ENCODE data around the gene GPSM1. TPM values are rescaled to one million over a fixed set of nuclear protein-coding genes. Genes with fewer than 3 reads are reported as not detected.

The GPSM1 gene
- total and polyA plus RNA-seq, 2 donors (not counting 1 experiment from before 2014, with no cell fraction given), result 2.4 to 6.3 TPM

- 87% methylated on average over 16 of the region's 16 CpGs for WGBS (ENCODE audit: insufficient coverage)
- POLR2A ChIA-PET, result no interaction called here
- intact Hi-C loops (cut with micrococcal nuclease), result no loop called here
These were observed 25.3 kb downstream of the GPSM1 start for GRCh38 chr9:136352682-136353081.

DNA sequence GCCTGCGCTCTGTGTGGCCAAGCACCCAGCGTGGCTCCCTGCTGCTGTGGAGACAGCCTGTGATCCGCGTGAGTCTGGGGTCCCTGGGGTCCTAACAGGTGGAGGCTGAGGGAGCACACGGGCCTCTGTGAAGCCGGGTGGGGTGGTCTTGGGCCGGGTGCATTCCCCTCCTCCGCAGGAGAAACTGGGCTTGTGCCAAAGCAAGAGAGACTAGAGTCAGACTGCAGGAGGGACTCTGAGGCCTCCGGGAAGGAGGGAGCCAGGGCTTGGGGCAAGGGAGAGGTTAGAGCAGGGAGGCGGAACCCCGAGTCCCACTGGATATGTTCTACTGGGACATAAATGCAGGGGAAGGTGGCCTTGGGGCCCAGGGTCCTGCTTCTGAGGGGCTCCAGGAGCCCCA lies 25.7 kb downstream of the GPSM1 start:
- no peak overlapping the region for H3K4me3 Mint-ChIP-seq
- H3K9me3 Mint-ChIP-seq (ENCODE audit: insufficient read depth), result no peaks in the 10 kb centered on the region
- CTCF ChIA-PET, result no interaction called here
- no peaks in the 10 kb centered on the region for H3K9me3 ChIP-seq (ENCODE audit: control extremely low read depth in 1 of 3, control insufficient read depth in 2 of 3, insufficient read depth in 1 of 3, low read length in 2 of 3)
- no peak overlapping the region for H3K4me3 ChIP-seq (ENCODE audit: control extremely low read depth in 1 of 5, extremely low read depth in 1 of 5, insufficient read depth in 1 of 5, low read depth in 2 of 5, low read length in 4 of 5)
- DNase-seq, result no peak
- H3K27ac Mint-ChIP-seq, result no peak overlapping the region
- no peak overlapping the region for H3K4me2 ChIP-seq (replicated peaks; ENCODE audit: low read depth, low read length, poor library complexity, severe bottlenecking)
- H3K36me3 ChIP-seq (replicated peaks in 1 of 2; ENCODE audit: control extremely low read depth in 1 of 2, control insufficient read depth in 1 of 2, extremely low read depth in 1 of 2, insufficient read depth in 2 of 2, low read length in 1 of 2), result no peaks in the 10 kb centered on the region
- no peak overlapping the region for H3K9ac ChIP-seq (ENCODE audit: low read length)
- WGBS (ENCODE audit: insufficient coverage), result 93% methylated on average over 10 of the region's 11 CpGs
- no peak for ATAC-seq (ENCODE audit: low read depth)
- H3K79me2 ChIP-seq (ENCODE audit: control insufficient read depth, insufficient read depth, low read length), result no peaks in the 10 kb centered on the region
- H3K4me1 Mint-ChIP-seq, result no peaks in the 10 kb centered on the region
- TF ChIP-seq EZH2 (IDR thresholded peaks at IDR 0.05; ENCODE audit: borderline replicate concordance, insufficient read depth, low read depth, low read length, poor library complexity, severe bottlenecking) (no peak), CTCF (IDR thresholded peaks at IDR 0.05) (no peak)
- no peaks in the 10 kb centered on the region for H4K20me1 ChIP-seq (ENCODE audit: control insufficient read depth, insufficient read depth, low read length, poor library complexity, severe bottlenecking)
- intact Hi-C loops (cut with micrococcal nuclease), result no loop called here
- no peak overlapping the region for H3K27ac ChIP-seq (ENCODE audit: low read length in 2 of 2)
- H3K27me3 Mint-ChIP-seq, result no peaks in the 10 kb centered on the region
- POLR2A ChIA-PET, result no interaction called here
- H3K4me1 ChIP-seq (ENCODE audit: control insufficient read depth in 2 of 2, insufficient read depth in 2 of 2, low read length in 2 of 2), result no peaks in the 10 kb centered on the region
- H2AFZ ChIP-seq (ENCODE audit: insufficient read depth, low read depth, low read length, poor library complexity, severe bottlenecking), result no peak overlapping the region
- no peaks in the 10 kb centered on the region for H3K27me3 ChIP-seq (replicated peaks in 1 of 4; ENCODE audit: control extremely low read depth in 1 of 4, control insufficient read depth in 3 of 4, insufficient read depth in 4 of 4, low read length in 3 of 4)

More at GRCh38 chr9:136352682-136353081, 25.3 kb downstream of the GPSM1 start:
- H3K4me1 ChIP-seq (ENCODE audit: control insufficient read depth in 2 of 2, insufficient read depth in 2 of 2, low read length in 2 of 2), result no peaks in the 10 kb centered on the region
- no peaks in the 10 kb centered on the region for H4K20me1 ChIP-seq (ENCODE audit: control insufficient read depth, insufficient read depth, low read length, poor library complexity, severe bottlenecking)
- no peaks in the 10 kb centered on the region for H3K79me2 ChIP-seq (ENCODE audit: control insufficient read depth, insufficient read depth, low read length)
- H3K36me3 ChIP-seq (replicated peaks in 1 of 2; ENCODE audit: control extremely low read depth in 1 of 2, control insufficient read depth in 1 of 2, extremely low read depth in 1 of 2, insufficient read depth in 2 of 2, low read length in 1 of 2), result no peaks in the 10 kb centered on the region
- no peak overlapping the region for H3K4me2 ChIP-seq (replicated peaks; ENCODE audit: low read depth, low read length, poor library complexity, severe bottlenecking)
- TF ChIP-seq EZH2 (IDR thresholded peaks at IDR 0.05; ENCODE audit: borderline replicate concordance, insufficient read depth, low read depth, low read length, poor library complexity, severe bottlenecking), result no peak
- no peak for TF ChIP-seq CTCF (IDR thresholded peaks at IDR 0.05)
- no peak overlapping the region for H3K27ac Mint-ChIP-seq
- H3K27ac ChIP-seq (ENCODE audit: low read length in 2 of 2), result no peak overlapping the region
- CTCF ChIA-PET, result no interaction called here
- no peak for ATAC-seq (ENCODE audit: low read depth)
- H3K27me3 Mint-ChIP-seq, result no peaks in the 10 kb centered on the region
- H3K27me3 ChIP-seq (replicated peaks in 1 of 4; ENCODE audit: control extremely low read depth in 1 of 4, control insufficient read depth in 3 of 4, insufficient read depth in 4 of 4, low read length in 3 of 4), result no peaks in the 10 kb centered on the region
- no peaks in the 10 kb centered on the region for H3K4me1 Mint-ChIP-seq
- no peak overlapping the region for H3K9ac ChIP-seq (ENCODE audit: low read length)
- no peak overlapping the region for H2AFZ ChIP-seq (ENCODE audit: insufficient read depth, low read depth, low read length, poor library complexity, severe bottlenecking)
- H3K9me3 ChIP-seq (ENCODE audit: control extremely low read depth in 1 of 3, control insufficient read depth in 2 of 3, insufficient read depth in 1 of 3, low read length in 2 of 3), result no peaks in the 10 kb centered on the region
- no peak overlapping the region for H3K4me3 ChIP-seq (ENCODE audit: control extremely low read depth in 1 of 5, extremely low read depth in 1 of 5, insufficient read depth in 1 of 5, low read depth in 2 of 5, low read length in 4 of 5)
- no peaks in the 10 kb centered on the region for H3K9me3 Mint-ChIP-seq (ENCODE audit: insufficient read depth)
- DNase-seq, result no peak
- no peak overlapping the region for H3K4me3 Mint-ChIP-seq

Measured in B cell (primary cell).